ENCODE data around the gene MEGF11.

- TF ChIP-seq EZH2 (IDR thresholded peaks at IDR 0.05; ENCODE audit: low read depth) (no peak), CTCF (conservative IDR thresholded peaks at IDR 0.05) (no peak)
Observed at GRCh38 chr15:66071921-66072295, 181.6 kb downstream of the MEGF11 start.
